Urinary bladder (tissue), 4 donors: ENCODE results near the gene CHST15. TPM values are rescaled to one million over a fixed set of nuclear protein-coding genes. Genes with fewer than 3 reads are reported as not detected.
"Not testable (repeated sequence)": the region's sequence is repeated elsewhere in the genome, so short reads cannot be mapped to it uniquely, and the experiment has no call there.

Experiments used
- DNase-seq: peaks from one replicate; pipeline ENCODE4 v3.0.0-alpha.2; 2015; ENCODE audit errors: extremely low spot score
- H3K27ac ChIP-seq: one replicate; pipeline ENCODE4 v1.5.1; 2013; ENCODE audit warnings: low read depth, mild to moderate bottlenecking, moderate library complexity
- H3K36me3 ChIP-seq: one replicate; pipeline ENCODE4 v1.6.1; 2013; ENCODE audit warnings: mild to moderate bottlenecking, moderate library complexity; ENCODE audit not compliant: insufficient read depth
- H3K4me1 ChIP-seq: one replicate; pipeline ENCODE4 v1.6.1; 2013; ENCODE audit warnings: mild to moderate bottlenecking, moderate library complexity; ENCODE audit not compliant: insufficient read depth
- H3K4me3 ChIP-seq: one replicate; pipeline ENCODE4 v1.5.1; 2013; ENCODE audit warnings: low read depth, low read length
- WGBS: extraction: QIAGEN DNeasy Blood & Tissue Kit; methylation state at CpG from one replicate; pipeline ENCODE4 v1.1.7; 2013; 5-methylcytosine and 5-hydroxymethylcytosine counted together
- polyA plus RNA-seq: library from polyadenylated mRNA; stranded (reverse); fragments of 200-250 nt; gene quantifications from one replicate; pipeline ENCODE4 v1.2.3, GENCODE V29; 2013
- total RNA-seq: library from RNA; depleted of rRNA; stranded (reverse); fragments of >200 nt; gene quantifications from one replicate; pipeline ENCODE4 v1.2.3, GENCODE V29; 2014
- donor health status: healthy with polysubstance abuse.
- donor health status: healthy.

Gene CHST15
- total and polyA plus RNA-seq, 2 donors, result 7.8 to 17.8 TPM

- Histone ChIP-seq H3K36me3 (no peaks in the 10 kb centered on the region), H3K4me3 (no peak overlapping the region), H3K4me1 (no peaks in the 10 kb centered on the region), H3K27ac (no peak overlapping the region)
- 95% methylated on average over 5 of the region's 5 CpGs for WGBS
- no peak for DNase-seq
Measured at GRCh38 chr10:124117511-124117785, 24.1 kb upstream of the CHST15 start.

GRCh38 chr10:124116771-124117510, 23.5 kb upstream of the CHST15 start:
- no peak for DNase-seq
- H3K36me3 ChIP-seq, result no peaks in the 10 kb centered on the region
- no peak overlapping the region for H3K27ac ChIP-seq
- H3K4me1 ChIP-seq, result no peaks in the 10 kb centered on the region
- WGBS, result 76% methylated on average over 12 of the region's 12 CpGs
- no peak overlapping the region for H3K4me3 ChIP-seq

DNA sequence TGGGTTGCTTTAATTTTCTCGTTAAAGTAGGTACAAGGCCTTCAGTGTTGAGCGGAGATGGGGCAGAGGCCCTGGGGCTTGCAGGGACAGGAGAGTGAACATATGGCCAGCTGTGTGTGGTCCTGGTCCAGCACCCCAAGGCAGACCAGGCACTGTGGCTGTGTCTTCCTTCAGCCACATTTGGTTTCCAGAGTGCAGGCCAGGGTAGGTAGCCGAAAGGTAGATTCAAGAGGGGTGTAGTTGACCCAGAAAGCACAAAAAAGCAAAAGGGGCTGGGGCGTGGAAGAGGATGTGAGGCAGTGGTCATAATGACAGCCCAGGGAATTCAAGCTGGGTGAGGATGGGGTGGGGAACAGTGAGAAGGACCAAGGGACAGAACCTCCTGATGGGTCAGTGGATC, 21.3 kb upstream of the CHST15 start:
- 96% methylated on average over 4 of the region's 4 CpGs for WGBS
- Histone ChIP-seq H3K4me3 (no peak overlapping the region), H3K4me1 (no peaks in the 10 kb centered on the region), H3K27ac (no peak overlapping the region), H3K36me3 (no peaks in the 10 kb centered on the region)
- DNase-seq, result no peak

- WGBS, result 89% methylated on average over 16 of the region's 16 CpGs
- H3K36me3 ChIP-seq, result no peaks in the 10 kb centered on the region
- H3K4me1 ChIP-seq, result no peaks in the 10 kb centered on the region
- no peak for DNase-seq
- H3K27ac ChIP-seq, result no peak overlapping the region
- H3K4me3 ChIP-seq, result no peak overlapping the region
Measured at GRCh38 chr10:124112891-124113580, 19.6 kb upstream of the CHST15 start.

- Histone ChIP-seq H3K27ac (no peak overlapping the region), H3K4me1 (no peaks in the 10 kb centered on the region), H3K36me3 (no peaks in the 10 kb centered on the region), H3K4me3 (no peak overlapping the region)
- no peak for DNase-seq
- WGBS, result 91% methylated on average over 5 of the region's 5 CpGs
Measured at GRCh38 chr10:124110882-124111281, 17.5 kb upstream of the CHST15 start.

DNA sequence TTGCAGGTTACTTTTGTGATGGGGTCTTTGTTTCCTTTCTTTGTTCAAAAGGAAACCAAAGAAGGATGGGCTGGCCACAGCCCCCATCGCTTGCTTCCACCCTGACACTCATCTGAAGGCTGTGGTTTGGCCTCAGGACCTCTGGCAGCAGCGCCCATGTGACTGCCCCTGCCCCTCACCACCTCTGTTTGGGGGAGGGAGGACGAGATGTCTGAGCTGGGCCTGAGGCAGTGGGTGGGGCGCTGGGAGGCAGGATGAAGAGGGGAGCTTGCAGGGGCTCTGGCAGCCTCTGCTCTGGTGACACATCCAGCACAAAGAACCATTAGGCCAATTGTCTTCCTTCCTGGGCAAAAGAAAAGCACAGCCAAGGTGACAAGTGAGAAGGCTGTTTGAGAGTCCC, 15.9 kb upstream of the CHST15 start:
- no peak overlapping the region for H3K4me3 ChIP-seq
- H3K36me3 ChIP-seq, result no peaks in the 10 kb centered on the region
- H3K27ac ChIP-seq, result no peak overlapping the region

GRCh38 chr10:124107072-124107471, 13.7 kb upstream of the CHST15 start:
- H3K4me1 ChIP-seq, result no peaks in the 10 kb centered on the region
- no peaks in the 10 kb centered on the region for H3K36me3 ChIP-seq
- DNase-seq, result no peak
- H3K4me3 ChIP-seq, result no peak overlapping the region
- no peak overlapping the region for H3K27ac ChIP-seq
- 64% methylated on average over 5 of the region's 5 CpGs for WGBS

More for the DNA sequence above, 15.9 kb upstream of the CHST15 start:
- no peak for DNase-seq
- no peaks in the 10 kb centered on the region for H3K4me1 ChIP-seq
- WGBS, result 70% methylated on average over 4 of the region's 4 CpGs

GRCh38 chr10:124106241-124106879, 13.0 kb upstream of the CHST15 start:
- Histone ChIP-seq H3K27ac (peak overlapping the region; percentile 59), H3K4me3 (no peak overlapping the region), H3K4me1 (no peaks in the 10 kb centered on the region), H3K36me3 (no peaks in the 10 kb centered on the region)
- 35% methylated on average over 9 of the region's 9 CpGs for WGBS
- DNase-seq, result no peak

DNA sequence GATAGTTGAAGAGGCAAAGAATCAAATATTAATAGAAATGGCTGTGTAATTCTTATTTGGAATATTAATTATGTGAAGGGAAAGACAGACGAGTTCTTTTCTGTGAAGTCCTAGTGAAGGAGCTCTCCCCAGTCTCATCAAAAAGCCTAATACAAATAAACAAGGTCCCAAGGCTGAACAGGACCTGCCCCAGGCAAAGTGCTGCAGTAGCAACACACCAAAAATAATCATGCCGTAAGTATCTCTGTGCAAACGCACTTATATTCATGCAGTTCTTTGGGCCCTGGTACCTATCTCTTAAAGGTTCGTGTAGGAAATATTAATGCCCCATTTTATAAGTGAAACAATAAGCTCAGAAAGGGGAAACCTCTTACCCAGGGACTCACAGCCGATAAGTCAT, 12.2 kb upstream of the CHST15 start:
- no peaks in the 10 kb centered on the region for H3K36me3 ChIP-seq
- WGBS, result 47% methylated on average over 5 of the region's 5 CpGs
- no peak overlapping the region for H3K4me3 ChIP-seq
- no peaks in the 10 kb centered on the region for H3K4me1 ChIP-seq
- no peak for DNase-seq
- peak overlapping the region; percentile 59 for H3K27ac ChIP-seq

DNA sequence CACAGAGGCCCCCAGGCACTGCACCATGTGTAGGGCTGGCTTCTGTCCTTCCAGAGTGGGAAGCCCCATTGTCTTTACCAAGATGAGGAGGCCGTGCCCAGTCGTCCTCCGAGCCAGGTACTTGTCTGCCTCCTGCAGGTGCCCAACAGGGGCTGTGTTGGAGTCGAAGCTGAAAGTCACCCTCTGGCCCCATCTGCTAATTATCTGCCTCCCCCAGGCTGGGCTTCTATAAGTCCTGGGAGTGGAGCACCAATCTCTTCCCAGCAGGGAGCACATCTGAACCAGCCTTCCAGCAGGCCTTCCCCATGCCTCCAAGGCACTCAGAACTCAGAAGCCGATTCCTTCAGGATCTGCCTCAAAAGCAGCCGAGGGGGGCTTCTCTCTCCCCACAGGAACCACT, 11.6 kb upstream of the CHST15 start:
- WGBS, result 89% methylated on average over 6 of the region's 6 CpGs
- H3K4me3 ChIP-seq, result no peak overlapping the region
- H3K4me1 ChIP-seq, result no peaks in the 10 kb centered on the region
- no peak for DNase-seq
- H3K36me3 ChIP-seq, result no peaks in the 10 kb centered on the region
- H3K27ac ChIP-seq, result no peak overlapping the region

- no peaks in the 10 kb centered on the region for H3K36me3 ChIP-seq
- DNase-seq, result no peak
- no peak overlapping the region for H3K4me3 ChIP-seq
- no peak overlapping the region for H3K27ac ChIP-seq
- no peaks in the 10 kb centered on the region for H3K4me1 ChIP-seq
- WGBS, result 95% methylated on average over 9 of the region's 9 CpGs
Measured at GRCh38 chr10:124104011-124104627, 10.7 kb upstream of the CHST15 start.

- no peak for DNase-seq
- Histone ChIP-seq H3K36me3 (no peaks in the 10 kb centered on the region), H3K4me3 (no peak overlapping the region), H3K27ac (no peak overlapping the region), H3K4me1 (no peaks in the 10 kb centered on the region)
- WGBS, result 91% methylated on average over 2 of the region's 2 CpGs
Measured at GRCh38 chr10:124101351-124101750, 8.0 kb upstream of the CHST15 start.

DNA sequence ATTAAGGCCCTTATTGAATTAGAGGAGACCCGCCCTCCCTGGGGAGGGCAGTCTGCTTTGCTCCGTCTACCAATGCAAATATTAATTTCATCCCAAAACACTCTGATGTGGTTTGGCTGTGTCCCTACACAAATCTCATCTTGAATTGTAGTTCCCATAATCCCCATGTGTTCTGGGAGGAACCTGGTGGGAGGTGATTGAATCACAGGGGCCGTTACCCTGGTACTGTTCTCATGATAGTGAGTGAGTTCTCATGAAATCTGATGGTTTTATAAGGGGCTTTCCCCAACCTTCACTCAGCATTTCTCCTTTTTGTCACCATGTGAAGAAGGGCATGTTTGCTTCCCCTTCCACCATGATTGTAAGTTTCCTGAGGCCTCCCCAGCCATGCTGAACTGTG, 7.3 kb upstream of the CHST15 start:
- H3K27ac ChIP-seq, H3K4me1 ChIP-seq, H3K4me3 ChIP-seq, H3K36me3 ChIP-seq, DNase-seq: not testable (repeated sequence)
- 89% methylated on average over 3 of the region's 3 CpGs for WGBS

DNA sequence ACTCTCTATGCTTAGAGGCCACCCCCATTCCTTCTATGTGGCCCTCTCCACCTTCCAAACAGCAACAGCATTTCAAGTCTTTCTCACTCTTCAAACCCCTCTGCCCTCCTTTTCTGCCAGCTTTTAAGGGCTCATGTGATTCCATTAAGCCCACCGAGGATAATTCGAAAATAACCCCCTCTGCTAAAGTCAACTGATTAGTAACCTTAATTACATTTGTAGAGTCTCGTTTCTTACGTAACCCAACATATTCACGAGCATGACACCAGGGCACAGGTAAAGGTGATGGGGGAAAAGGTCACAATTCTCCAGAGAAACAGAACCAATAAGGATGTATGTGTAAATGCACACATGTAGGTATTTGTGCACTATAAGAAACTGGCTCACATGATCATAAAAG, 6.7 kb upstream of the CHST15 start:
- no peaks in the 10 kb centered on the region for H3K36me3 ChIP-seq
- no peak for DNase-seq
- WGBS, result 96% methylated on average over 5 of the region's 5 CpGs
- no peak overlapping the region for H3K27ac ChIP-seq
- no peaks in the 10 kb centered on the region for H3K4me1 ChIP-seq
- H3K4me3 ChIP-seq, result no peak overlapping the region
